Epithelial cell of esophagus (primary cell): Measurements from ENCODE around the gene STK11IP.

Source experiments
- DNase-seq: peaks from one replicate; pipeline ENCODE4 v3.0.0; 2010; ENCODE audit warnings: low read depth
- H3K4me3 ChIP-seq: 2 replicates; pipeline ENCODE4 v1.5.1; 2011; ENCODE audit warnings: mild to moderate bottlenecking, low read length, control low read depth
- TF ChIP-seq, protein P1 (sequence below): IDR thresholded peaks from 2 replicates; pipeline ENCODE4 v1.5.1; 2011; ENCODE audit warnings: low read depth, mild to moderate bottlenecking, low read length, control low read depth, inconsistent platforms; ENCODE audit not compliant: insufficient read depth; ENCODE audit errors: missing control alignments

The STK11IP gene

DNA sequence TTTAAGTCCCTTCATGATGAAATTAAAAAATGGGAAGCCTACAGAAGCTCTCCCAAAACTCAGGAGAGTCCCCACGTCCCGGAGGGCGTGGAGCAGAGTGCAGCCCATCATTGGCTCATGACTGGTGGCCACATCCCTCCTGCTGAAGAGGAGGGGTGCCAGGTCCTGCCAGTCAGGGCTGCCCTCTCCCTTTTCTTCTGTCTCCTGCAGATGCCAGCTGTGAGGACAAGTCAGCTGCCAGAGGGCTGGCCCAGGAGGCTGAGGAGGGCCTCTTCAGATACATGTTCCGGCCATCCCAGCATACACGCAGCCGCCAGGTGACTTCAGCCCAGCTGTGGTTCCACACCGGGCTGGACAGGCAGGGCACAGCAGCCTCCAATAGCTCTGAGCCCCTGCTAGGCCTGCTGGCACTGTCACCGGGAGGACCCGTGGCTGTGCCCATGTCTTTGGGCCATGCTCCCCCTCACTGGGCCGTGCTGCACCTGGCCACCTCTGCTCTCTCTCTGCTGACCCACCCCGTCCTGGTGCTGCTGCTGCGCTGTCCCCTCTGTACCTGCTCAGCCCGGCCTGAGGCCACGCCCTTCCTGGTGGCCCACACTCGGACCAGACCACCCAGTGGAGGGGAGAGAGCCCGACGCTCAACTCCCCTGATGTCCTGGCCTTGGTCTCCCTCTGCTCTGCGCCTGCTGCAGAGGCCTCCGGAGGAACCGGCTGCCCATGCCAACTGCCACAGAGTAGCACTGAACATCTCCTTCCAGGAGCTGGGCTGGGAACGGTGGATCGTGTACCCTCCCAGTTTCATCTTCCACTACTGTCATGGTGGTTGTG, 23.0 kb upstream of the STK11IP start:
- TF ChIP-seq, protein P1, sequence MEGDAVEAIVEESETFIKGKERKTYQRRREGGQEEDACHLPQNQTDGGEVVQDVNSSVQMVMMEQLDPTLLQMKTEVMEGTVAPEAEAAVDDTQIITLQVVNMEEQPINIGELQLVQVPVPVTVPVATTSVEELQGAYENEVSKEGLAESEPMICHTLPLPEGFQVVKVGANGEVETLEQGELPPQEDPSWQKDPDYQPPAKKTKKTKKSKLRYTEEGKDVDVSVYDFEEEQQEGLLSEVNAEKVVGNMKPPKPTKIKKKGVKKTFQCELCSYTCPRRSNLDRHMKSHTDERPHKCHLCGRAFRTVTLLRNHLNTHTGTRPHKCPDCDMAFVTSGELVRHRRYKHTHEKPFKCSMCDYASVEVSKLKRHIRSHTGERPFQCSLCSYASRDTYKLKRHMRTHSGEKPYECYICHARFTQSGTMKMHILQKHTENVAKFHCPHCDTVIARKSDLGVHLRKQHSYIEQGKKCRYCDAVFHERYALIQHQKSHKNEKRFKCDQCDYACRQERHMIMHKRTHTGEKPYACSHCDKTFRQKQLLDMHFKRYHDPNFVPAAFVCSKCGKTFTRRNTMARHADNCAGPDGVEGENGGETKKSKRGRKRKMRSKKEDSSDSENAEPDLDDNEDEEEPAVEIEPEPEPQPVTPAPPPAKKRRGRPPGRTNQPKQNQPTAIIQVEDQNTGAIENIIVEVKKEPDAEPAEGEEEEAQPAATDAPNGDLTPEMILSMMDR, result no peak
- no peak overlapping the region for H3K4me3 ChIP-seq
- DNase-seq, result no peak

DNA sequence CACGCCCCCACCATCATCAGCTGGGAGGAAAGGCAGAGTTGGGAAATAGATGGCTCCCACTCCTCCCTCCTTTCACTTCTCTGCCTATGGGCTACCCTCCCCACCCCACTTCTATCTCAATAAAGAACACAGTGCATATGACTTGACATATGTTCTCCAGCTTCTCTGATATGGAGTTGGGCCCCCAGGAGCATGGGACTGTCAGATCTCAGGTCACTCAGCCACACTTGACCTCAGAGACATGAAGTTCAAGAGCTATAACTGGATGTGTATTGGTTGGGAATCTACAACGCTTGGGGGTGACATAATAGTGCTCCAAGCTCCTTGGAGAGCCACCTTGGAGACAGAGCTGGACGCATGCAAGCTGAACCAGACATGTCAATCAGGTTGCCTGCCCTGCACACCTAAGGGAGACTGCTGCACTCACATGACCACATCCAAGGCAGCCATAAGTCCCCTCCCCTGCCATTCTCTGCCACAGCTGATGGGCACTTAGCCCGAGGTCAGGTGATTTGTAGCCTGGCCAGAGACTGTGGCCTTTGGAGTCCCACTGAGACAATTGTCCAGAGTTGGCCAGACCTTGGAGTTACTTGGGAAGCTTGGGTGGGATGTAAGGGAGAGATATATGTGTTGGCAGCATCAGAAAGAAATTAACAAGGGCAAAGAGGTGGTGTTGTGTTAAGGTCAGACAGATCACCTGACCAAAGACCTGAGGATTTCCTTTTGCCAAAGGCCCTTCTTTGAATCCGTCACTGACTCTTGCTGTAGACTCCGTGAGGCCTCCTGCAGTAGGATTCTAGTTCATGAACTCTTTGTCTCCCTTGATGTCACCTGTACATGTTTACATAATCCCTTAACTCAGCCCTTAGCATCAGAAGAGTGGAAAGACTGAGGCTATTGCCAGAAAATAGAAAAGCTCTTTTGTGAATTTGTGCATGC, 21.8 kb upstream of the STK11IP start:
- TF ChIP-seq, protein P1, result no peak
- DNase-seq, result no peak
- no peak overlapping the region for H3K4me3 ChIP-seq

DNA sequence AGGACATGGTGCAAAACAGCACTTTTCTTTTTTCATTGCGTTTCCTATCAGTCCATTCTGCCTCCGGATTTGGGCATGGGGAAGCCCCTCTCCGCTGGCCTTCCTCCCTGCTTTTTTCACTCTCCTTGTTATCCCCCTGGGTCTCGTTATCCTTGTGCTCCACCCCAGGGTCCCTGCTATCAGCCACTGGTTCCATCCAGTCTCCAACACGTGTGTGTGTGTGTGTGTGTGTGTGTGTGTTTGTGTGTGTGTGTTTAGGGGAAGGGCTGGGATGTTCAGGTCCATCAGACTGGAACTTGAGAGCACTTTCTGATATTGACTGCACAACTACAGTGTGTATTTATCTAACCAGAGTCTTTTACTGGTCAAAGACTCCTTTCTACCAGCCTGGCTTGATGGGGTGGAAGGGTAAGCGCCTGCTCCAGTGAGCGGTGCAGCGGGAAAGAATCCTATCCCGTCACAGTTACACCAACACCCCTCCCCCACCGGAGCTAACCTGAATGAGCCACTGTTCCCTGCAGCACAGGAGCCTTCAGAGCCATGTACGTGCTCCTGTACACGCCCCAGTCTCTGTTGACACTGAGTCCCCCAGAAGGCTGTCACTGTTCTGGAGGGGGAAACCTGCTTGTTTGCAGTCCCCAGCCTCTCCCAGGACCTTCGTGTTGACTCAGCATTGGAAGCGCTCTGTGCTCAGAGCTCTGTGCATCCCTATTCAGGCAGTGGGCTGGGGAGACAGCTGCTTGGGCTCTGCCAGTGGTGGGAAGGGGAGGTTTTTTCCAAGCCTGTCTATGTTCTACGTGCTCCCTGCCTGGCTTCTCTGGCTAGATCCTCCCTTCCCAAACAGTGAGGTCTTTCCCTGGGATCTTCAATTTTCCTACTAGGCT, 20.9 kb upstream of the STK11IP start:
- peak; percentile 36 for DNase-seq
- TF ChIP-seq, protein P1, result no peak
- H3K4me3 ChIP-seq, result no peak overlapping the region

DNA sequence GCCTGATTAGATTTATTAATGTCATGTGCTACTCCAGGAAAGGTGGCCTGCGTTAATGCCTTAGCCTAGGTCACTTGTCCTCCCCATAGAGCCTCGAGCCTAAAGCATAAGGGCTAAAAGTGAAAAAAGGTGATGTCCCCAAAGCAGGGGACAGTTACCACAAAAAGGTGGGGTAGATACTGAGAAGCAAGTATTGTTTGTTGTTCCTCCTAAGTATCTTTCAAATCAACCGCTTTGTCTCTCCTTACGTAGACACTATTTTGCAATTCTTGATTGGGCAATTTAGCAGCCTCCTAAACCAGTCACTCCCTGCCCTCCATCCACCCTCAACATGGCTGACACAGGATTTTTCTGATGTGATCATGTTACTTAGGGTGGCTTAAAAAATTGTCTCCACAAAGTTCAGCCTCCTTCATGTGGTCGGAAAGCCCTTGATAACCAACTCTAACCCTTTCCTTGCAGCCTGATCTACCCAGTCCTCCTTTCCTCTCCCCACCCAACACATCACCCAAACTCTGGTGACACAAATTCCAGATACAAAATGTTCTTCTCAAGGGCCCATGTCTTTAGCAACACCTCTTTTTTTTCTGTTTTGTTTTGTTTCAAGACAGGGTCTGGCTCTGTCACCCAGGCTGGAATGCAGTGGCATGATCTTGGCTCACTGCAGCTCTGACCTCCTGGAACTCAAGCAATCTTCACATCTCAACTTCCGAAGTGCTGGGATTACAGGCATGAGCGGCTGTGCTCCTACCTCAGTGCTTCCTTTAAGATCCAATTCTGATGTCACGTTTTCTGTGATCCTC, 18.6 kb upstream of the STK11IP start:
- no peak overlapping the region for H3K4me3 ChIP-seq
- DNase-seq, result peak; percentile 65
- TF ChIP-seq, protein P1, result no peak

DNA sequence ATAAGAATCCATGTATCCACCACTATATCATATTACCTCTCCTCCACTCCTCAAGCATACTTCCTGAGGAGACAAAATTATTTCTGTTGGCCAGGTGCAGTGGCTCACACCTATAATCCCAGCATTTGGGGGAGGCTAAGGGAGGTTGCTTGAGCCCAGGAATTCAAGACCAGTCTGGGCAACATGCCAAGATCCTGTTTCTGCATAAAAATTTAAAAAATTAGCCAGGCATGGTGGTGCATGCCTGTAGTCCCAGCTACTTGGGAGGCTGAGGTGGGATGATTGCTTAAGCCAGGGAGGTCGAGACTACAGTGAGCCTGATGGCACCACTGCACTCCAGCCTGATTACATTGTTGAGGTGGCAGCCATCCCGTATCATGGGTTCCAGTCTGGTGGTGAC, 16.3 kb upstream of the STK11IP start:
- no peak overlapping the region for H3K4me3 ChIP-seq
- TF ChIP-seq, protein P1, result no peak
- no peak for DNase-seq

DNA sequence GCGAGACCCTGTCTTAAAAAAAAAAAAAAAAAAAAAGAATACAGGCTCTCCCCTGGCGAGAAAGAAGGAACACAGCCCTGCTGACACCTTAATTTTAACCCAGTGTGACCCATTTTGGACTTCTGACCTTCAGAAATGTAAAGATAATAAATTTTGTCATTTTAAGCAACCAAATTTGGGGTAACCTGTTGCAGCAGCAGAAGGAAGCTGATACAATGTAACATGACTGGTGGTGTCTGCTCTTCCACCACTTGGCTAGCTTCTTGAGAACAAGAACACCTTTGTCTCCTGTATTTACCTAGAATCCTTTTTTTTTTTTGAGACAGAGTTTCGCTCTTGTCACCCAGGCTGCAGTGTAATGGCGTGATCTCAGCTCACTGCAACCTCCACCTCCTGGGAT, 6.6 kb upstream of the STK11IP start:
- no peak for DNase-seq
- TF ChIP-seq, protein P1, result no peak

More for the DNA sequence above, 6.6 kb upstream of the STK11IP start:
- no peak overlapping the region for H3K4me3 ChIP-seq
